HL-60 (cell line): ENCODE data around the gene LMLN.

Source experiments
- DNase-seq, 2 experiments: peaks; one replicate each; pipeline ENCODE4 v3.0.0-alpha.2; 2010 to 2020; ENCODE audit warnings: low read depth in 1 of 2, low spot score in 1 of 2
- H3K27ac ChIP-seq: fragments of 250-450 bp; sonication (Bioruptor Pico); replicated peaks from 2 replicates; pipeline ENCODE4 v1.5.1; 2020; ENCODE audit warnings: mild to moderate bottlenecking, moderate library complexity
- H3K27me3 ChIP-seq: fragments of 250-450 bp; sonication (Bioruptor Pico); 2 replicates; pipeline ENCODE4 v1.5.1; 2021; ENCODE audit warnings: mild to moderate bottlenecking, moderate library complexity; ENCODE audit not compliant: insufficient read depth, poor library complexity, severe bottlenecking
- H3K4me3 ChIP-seq: replicated peaks from 2 replicates; pipeline ENCODE4 v1.5.1; 2011; ENCODE audit warnings: mild to moderate bottlenecking, control low read depth, low read length; ENCODE audit not compliant: insufficient read depth
- GABPA ChIP-seq: IDR thresholded peaks from 2 replicates; pipeline ENCODE4 v1.6.1; 2012; ENCODE audit warnings: low read depth
- POLR2AphosphoS5 ChIP-seq: IDR thresholded peaks from 2 replicates; pipeline ENCODE4 v1.6.1; 2012; ENCODE audit warnings: low read depth
- SPI1 ChIP-seq: IDR thresholded peaks from 2 replicates; pipeline ENCODE4 v1.6.1; 2012; ENCODE audit warnings: low read depth, mild to moderate bottlenecking, borderline replicate concordance
- TF ChIP-seq, protein P1 (sequence below): IDR thresholded peaks from one replicate; pipeline ENCODE4 v1.5.1; 2011; ENCODE audit warnings: low read length, control low read depth, inconsistent platforms; ENCODE audit not compliant: insufficient read depth
- TF ChIP-seq, protein P2 (sequence below): IDR thresholded peaks from 2 replicates; pipeline ENCODE4 v1.6.1; 2012; ENCODE audit warnings: low read depth; ENCODE audit not compliant: insufficient replicate concordance

Gene LMLN

DNA sequence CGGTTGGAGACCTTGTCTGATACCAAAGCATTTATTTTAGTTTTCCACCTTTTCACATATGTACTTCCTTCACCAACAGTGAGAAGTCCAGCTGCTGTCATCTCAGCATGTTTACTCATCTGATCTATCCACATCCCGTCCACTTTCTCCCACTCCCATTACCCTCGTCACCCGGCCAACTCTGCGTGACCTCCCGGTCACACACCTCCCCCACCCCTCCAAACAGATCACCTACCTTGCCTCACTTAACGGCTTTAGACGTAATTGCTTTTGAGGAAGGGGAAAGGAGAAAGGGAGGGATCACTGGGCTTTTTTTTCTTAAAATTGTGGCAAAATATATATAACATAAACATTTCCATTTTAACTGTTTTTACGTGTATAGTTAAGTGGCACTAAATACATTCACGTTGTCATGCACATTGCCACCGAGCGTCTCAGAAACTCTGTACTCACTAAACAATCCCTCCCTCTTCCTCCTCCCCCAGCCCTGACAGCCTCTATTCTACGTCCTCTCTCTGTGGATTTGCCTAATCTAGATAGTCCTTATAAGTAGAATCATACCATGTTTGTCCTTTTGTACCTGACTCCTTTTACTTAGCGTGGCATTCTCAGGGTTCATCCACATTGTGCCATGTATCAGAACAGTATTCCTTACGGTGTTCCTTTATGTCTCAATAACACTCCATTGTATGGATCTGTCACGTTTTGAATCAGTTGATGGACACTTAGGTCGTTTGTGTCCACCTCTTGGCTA lies 67.2 kb downstream of the LMLN start:
- H3K4me3 ChIP-seq = no peak overlapping the region
- H3K27me3 ChIP-seq = no peaks in the 10 kb centered on the region
- DNase-seq = no peak
- no peak overlapping the region for H3K27ac ChIP-seq
- TF ChIP-seq, protein P1, sequence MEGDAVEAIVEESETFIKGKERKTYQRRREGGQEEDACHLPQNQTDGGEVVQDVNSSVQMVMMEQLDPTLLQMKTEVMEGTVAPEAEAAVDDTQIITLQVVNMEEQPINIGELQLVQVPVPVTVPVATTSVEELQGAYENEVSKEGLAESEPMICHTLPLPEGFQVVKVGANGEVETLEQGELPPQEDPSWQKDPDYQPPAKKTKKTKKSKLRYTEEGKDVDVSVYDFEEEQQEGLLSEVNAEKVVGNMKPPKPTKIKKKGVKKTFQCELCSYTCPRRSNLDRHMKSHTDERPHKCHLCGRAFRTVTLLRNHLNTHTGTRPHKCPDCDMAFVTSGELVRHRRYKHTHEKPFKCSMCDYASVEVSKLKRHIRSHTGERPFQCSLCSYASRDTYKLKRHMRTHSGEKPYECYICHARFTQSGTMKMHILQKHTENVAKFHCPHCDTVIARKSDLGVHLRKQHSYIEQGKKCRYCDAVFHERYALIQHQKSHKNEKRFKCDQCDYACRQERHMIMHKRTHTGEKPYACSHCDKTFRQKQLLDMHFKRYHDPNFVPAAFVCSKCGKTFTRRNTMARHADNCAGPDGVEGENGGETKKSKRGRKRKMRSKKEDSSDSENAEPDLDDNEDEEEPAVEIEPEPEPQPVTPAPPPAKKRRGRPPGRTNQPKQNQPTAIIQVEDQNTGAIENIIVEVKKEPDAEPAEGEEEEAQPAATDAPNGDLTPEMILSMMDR = no peak
- TF ChIP-seq GABPA (no peak), SPI1 (no peak), POLR2AphosphoS5 (no peak)
- TF ChIP-seq, protein P2, sequence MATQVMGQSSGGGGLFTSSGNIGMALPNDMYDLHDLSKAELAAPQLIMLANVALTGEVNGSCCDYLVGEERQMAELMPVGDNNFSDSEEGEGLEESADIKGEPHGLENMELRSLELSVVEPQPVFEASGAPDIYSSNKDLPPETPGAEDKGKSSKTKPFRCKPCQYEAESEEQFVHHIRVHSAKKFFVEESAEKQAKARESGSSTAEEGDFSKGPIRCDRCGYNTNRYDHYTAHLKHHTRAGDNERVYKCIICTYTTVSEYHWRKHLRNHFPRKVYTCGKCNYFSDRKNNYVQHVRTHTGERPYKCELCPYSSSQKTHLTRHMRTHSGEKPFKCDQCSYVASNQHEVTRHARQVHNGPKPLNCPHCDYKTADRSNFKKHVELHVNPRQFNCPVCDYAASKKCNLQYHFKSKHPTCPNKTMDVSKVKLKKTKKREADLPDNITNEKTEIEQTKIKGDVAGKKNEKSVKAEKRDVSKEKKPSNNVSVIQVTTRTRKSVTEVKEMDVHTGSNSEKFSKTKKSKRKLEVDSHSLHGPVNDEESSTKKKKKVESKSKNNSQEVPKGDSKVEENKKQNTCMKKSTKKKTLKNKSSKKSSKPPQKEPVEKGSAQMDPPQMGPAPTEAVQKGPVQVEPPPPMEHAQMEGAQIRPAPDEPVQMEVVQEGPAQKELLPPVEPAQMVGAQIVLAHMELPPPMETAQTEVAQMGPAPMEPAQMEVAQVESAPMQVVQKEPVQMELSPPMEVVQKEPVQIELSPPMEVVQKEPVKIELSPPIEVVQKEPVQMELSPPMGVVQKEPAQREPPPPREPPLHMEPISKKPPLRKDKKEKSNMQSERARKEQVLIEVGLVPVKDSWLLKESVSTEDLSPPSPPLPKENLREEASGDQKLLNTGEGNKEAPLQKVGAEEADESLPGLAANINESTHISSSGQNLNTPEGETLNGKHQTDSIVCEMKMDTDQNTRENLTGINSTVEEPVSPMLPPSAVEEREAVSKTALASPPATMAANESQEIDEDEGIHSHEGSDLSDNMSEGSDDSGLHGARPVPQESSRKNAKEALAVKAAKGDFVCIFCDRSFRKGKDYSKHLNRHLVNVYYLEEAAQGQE = no peak

DNA sequence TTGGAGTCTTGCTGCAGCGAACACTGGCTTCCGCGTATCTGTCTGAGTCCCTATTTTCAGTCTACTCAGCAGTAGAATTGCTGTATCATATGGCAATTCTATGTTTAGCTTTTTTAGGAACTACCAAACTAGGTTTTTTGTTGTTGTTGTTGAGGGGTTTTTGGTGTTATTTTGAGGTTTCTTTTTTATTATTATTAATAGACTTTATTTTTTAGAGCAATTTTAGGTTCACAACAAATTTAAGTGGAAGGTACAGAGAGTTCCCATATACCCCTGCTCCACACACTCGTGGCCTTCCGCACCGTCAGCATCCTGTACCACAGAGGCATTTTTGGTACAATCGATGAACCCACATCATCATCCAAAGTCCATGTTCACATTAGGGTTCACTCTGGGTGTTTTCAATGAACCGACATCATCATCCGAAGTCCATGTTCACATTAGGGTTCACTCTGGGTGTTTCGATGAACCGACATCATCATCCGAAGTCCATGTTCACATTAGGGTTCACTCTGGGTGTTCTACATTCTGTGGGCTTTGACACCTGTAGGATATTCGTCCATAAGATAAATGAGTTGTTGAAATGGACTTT lies 67.9 kb downstream of the LMLN start:
- Histone ChIP-seq H3K4me3 (no peak overlapping the region), H3K27ac (no peak overlapping the region), H3K27me3 (no peaks in the 10 kb centered on the region)
- TF ChIP-seq, protein P1 = no peak
- TF ChIP-seq, protein P2 = no peak
- no peak for TF ChIP-seq SPI1
- TF ChIP-seq GABPA = no peak
- TF ChIP-seq POLR2AphosphoS5 = no peak
- DNase-seq = no peak

DNA sequence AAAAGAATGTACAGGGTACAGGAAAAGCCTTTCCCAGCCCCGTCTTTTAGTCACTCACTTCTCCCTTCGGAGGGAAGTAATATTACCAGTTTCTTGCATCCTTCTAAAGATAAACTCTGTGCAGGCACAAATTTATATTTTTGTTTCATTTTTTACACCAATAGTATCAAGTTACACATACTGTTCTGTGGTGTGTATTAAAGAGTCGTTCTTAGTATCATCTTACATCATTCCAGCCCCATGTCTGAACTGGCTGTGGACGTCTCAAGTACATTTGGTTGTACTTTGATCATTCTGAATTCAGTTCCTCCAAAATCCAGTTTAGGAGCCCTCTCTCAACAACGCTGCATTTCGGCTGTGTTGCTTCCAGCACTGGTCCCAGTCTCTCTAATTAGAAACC lies 68.7 kb downstream of the LMLN start:
- Histone ChIP-seq H3K4me3 (no peak overlapping the region), H3K27me3 (no peaks in the 10 kb centered on the region), H3K27ac (no peak overlapping the region)
- DNase-seq = no peak
- TF ChIP-seq POLR2AphosphoS5 = no peak
- TF ChIP-seq SPI1 = no peak
- TF ChIP-seq, protein P1 = no peak
- TF ChIP-seq, protein P2 = no peak
- no peak for TF ChIP-seq GABPA
